Mesendoderm (in vitro differentiated cells): ENCODE data around the gene JARID2.

Experiments
- DNase-seq: peaks from one replicate; pipeline ENCODE4 v3.0.0; 2013
- H2AK5ac ChIP-seq: 2 replicates; pipeline ENCODE4 v1.6.1; 2013; ENCODE audit warnings: low read length, inconsistent platforms
- H2BK120ac ChIP-seq: 2 replicates; pipeline ENCODE4 v1.6.1; 2013; ENCODE audit warnings: low read depth, mild to moderate bottlenecking, low read length, moderate library complexity, mixed read lengths
- H2BK15ac ChIP-seq: replicated peaks from 2 replicates; pipeline ENCODE4 v1.6.1; 2013; ENCODE audit warnings: low read depth, mild to moderate bottlenecking, moderate library complexity
- H2BK5ac ChIP-seq: 2 replicates; pipeline ENCODE4 v1.6.1; 2013; ENCODE audit warnings: low read length, inconsistent platforms
- H3K18ac ChIP-seq: 2 replicates; pipeline ENCODE4 v1.6.1; 2013; ENCODE audit warnings: mild to moderate bottlenecking, low read length, mixed read lengths
- H3K23ac ChIP-seq: one replicate; pipeline ENCODE4 v1.6.1; 2013; ENCODE audit warnings: low read length
- H3K27ac ChIP-seq: 2 replicates; pipeline ENCODE4 v1.5.1; 2013; ENCODE audit warnings: low read depth, mild to moderate bottlenecking, inconsistent platforms, low read length, moderate library complexity
- H3K27me3 ChIP-seq: 2 replicates; pipeline ENCODE4 v1.6.1; 2013; ENCODE audit warnings: low read length, control low read depth, mild to moderate bottlenecking, inconsistent platforms; ENCODE audit not compliant: insufficient read depth, poor library complexity
- H3K36me3 ChIP-seq: 2 replicates; pipeline ENCODE4 v1.6.1; 2013; ENCODE audit warnings: low read length, inconsistent platforms; ENCODE audit not compliant: control insufficient read depth, insufficient read depth
- H3K4ac ChIP-seq: one replicate; pipeline ENCODE4 v1.6.1; 2013; ENCODE audit warnings: low read depth, mild to moderate bottlenecking, low read length, moderate library complexity
- H3K4me1 ChIP-seq: 2 replicates; pipeline ENCODE4 v1.6.1; 2013; ENCODE audit warnings: low read depth, low read length, inconsistent platforms; ENCODE audit not compliant: control insufficient read depth
- H3K4me2 ChIP-seq: 2 replicates; pipeline ENCODE4 v1.6.1; 2013; ENCODE audit warnings: low read length
- H3K4me3 ChIP-seq: 2 replicates; pipeline ENCODE4 v1.5.1; 2013; ENCODE audit warnings: mild to moderate bottlenecking, low read length
- H3K56ac ChIP-seq: one replicate; pipeline ENCODE4 v1.6.1; 2013; ENCODE audit warnings: low read length
- H3K79me1 ChIP-seq: 2 replicates; pipeline ENCODE4 v1.6.1; 2013; ENCODE audit warnings: low read length, inconsistent platforms
- H3K79me2 ChIP-seq: 2 replicates; pipeline ENCODE4 v1.6.1; 2013; ENCODE audit warnings: mild to moderate bottlenecking, low read length; ENCODE audit not compliant: control insufficient read depth, insufficient read depth
- H3K9ac ChIP-seq: 2 replicates; pipeline ENCODE4 v1.6.1; 2013; ENCODE audit warnings: low read length, inconsistent platforms
- H4K5ac ChIP-seq: one replicate; pipeline ENCODE4 v1.6.1; 2013; ENCODE audit warnings: low read length
- H4K8ac ChIP-seq: one replicate; pipeline ENCODE4 v1.6.1; 2013; ENCODE audit warnings: low read depth, mild to moderate bottlenecking, control low read depth, low read length, moderate library complexity
- WGBS: extraction: QIAGEN DNeasy Blood & Tissue Kit; methylation state at CpG from one replicate; pipeline ENCODE4 v1.1.7; 2013; ENCODE audit warnings: low lambda C conversion rate, missing lambda C conversion rate; ENCODE audit not compliant: insufficient coverage; ENCODE audit errors: extremely low coverage; 5-methylcytosine and 5-hydroxymethylcytosine counted together

JARID2 gene

GRCh38 chr6:15332446-15332845, 86.6 kb downstream of the JARID2 start:
- Histone ChIP-seq H3K36me3 (no peaks in the 10 kb centered on the region), H3K79me1 (peaks cover 5% of the 10 kb centered on the region), H4K5ac (no peak overlapping the region), H2BK15ac (no peak overlapping the region), H3K9ac (no peak overlapping the region), H3K18ac (no peak overlapping the region), H3K4me3 (no peak overlapping the region), H3K27ac (no peak overlapping the region), H2BK120ac (no peak overlapping the region), H3K56ac (no peak overlapping the region), H4K8ac (no peak overlapping the region), H3K4me1 (peaks cover 6% of the 10 kb centered on the region), H2BK5ac (no peak overlapping the region), H3K23ac (no peak overlapping the region), H3K4me2 (no peak overlapping the region), H3K79me2 (peaks cover 88% of the 10 kb centered on the region), H2AK5ac (no peak overlapping the region), H3K27me3 (no peaks in the 10 kb centered on the region), H3K4ac (no peak overlapping the region)
- no peak for DNase-seq
- no CpG with 5 or more reads among the region's 2 CpGs for WGBS

DNA sequence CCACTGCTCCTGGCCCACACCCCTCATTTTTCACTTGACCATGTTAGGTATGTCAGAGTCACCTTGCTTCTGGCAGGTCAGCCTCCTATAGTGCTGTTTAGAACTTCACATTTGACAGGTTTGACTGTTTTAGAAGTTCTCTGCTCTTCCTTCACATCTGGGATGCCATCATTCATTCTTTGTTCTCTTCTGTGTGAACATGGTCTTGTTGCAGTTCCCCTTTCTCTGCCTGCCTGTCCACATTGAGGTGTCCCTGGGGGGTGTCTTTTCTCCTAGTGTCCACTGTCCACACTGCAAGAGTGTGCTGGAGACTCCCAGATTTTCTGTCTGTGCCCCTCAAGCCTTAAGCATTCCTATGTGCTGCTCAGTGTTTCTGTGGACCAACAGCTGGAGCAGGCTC, 89.5 kb downstream of the JARID2 start:
- H3K18ac ChIP-seq, result no peak overlapping the region
- peaks cover 87% of the 10 kb centered on the region for H3K79me2 ChIP-seq
- no peak overlapping the region for H2AK5ac ChIP-seq
- H4K5ac ChIP-seq, result no peak overlapping the region
- no peaks in the 10 kb centered on the region for H3K36me3 ChIP-seq
- H3K56ac ChIP-seq, result no peak overlapping the region
- no peak overlapping the region for H2BK120ac ChIP-seq
- DNase-seq, result no peak
- H3K23ac ChIP-seq, result no peak overlapping the region
- no peaks in the 10 kb centered on the region for H3K27me3 ChIP-seq
- no peak overlapping the region for H2BK5ac ChIP-seq
- no peak overlapping the region for H3K4ac ChIP-seq
- no peak overlapping the region for H3K9ac ChIP-seq
- no peak overlapping the region for H3K27ac ChIP-seq
- H3K79me1 ChIP-seq, result peaks cover 5% of the 10 kb centered on the region
- no peak overlapping the region for H2BK15ac ChIP-seq
- H3K4me3 ChIP-seq, result no peak overlapping the region
- no peak overlapping the region for H3K4me2 ChIP-seq
- peaks cover 10% of the 10 kb centered on the region for H3K4me1 ChIP-seq
- no peak overlapping the region for H4K8ac ChIP-seq

GRCh38 chr6:15335916-15336315, 90.0 kb downstream of the JARID2 start:
- no peak overlapping the region for H3K56ac ChIP-seq
- peaks cover 87% of the 10 kb centered on the region for H3K79me2 ChIP-seq
- H4K8ac ChIP-seq, result no peak overlapping the region
- no peak overlapping the region for H3K9ac ChIP-seq
- no peak overlapping the region for H3K4me2 ChIP-seq
- H2BK15ac ChIP-seq, result no peak overlapping the region
- no peak overlapping the region for H3K18ac ChIP-seq
- peaks cover 5% of the 10 kb centered on the region for H3K79me1 ChIP-seq
- peaks cover 11% of the 10 kb centered on the region for H3K4me1 ChIP-seq
- H4K5ac ChIP-seq, result no peak overlapping the region
- no peaks in the 10 kb centered on the region for H3K27me3 ChIP-seq
- no peak overlapping the region for H3K27ac ChIP-seq
- no peak overlapping the region for H2BK5ac ChIP-seq
- no peak overlapping the region for H3K23ac ChIP-seq
- no peak for DNase-seq
- no peak overlapping the region for H3K4me3 ChIP-seq
- H2AK5ac ChIP-seq, result no peak overlapping the region
- no peak overlapping the region for H3K4ac ChIP-seq
- no CpG with 5 or more reads among the region's 4 CpGs for whole genome bisulfite sequencing
- H3K36me3 ChIP-seq, result no peaks in the 10 kb centered on the region
- no peak overlapping the region for H2BK120ac ChIP-seq

GRCh38 chr6:15336900-15337560, 91.2 kb downstream of the JARID2 start:
- Histone ChIP-seq H3K4me1 (peaks cover 15% of the 10 kb centered on the region), H3K4ac (no peak overlapping the region), H3K27me3 (no peaks in the 10 kb centered on the region), H3K4me2 (no peak overlapping the region), H3K56ac (no peak overlapping the region), H3K9ac (no peak overlapping the region), H3K79me2 (peaks cover 86% of the 10 kb centered on the region), H3K4me3 (no peak overlapping the region), H2BK15ac (no peak overlapping the region), H3K79me1 (peaks cover 6% of the 10 kb centered on the region), H2AK5ac (no peak overlapping the region), H3K18ac (no peak overlapping the region), H4K5ac (no peak overlapping the region), H2BK120ac (no peak overlapping the region), H2BK5ac (no peak overlapping the region), H3K23ac (no peak overlapping the region), H3K27ac (no peak overlapping the region), H3K36me3 (no peaks in the 10 kb centered on the region), H4K8ac (no peak overlapping the region)
- DNase-seq, result no peak
- WGBS, result no CpG with 5 or more reads among the region's 9 CpGs

DNA sequence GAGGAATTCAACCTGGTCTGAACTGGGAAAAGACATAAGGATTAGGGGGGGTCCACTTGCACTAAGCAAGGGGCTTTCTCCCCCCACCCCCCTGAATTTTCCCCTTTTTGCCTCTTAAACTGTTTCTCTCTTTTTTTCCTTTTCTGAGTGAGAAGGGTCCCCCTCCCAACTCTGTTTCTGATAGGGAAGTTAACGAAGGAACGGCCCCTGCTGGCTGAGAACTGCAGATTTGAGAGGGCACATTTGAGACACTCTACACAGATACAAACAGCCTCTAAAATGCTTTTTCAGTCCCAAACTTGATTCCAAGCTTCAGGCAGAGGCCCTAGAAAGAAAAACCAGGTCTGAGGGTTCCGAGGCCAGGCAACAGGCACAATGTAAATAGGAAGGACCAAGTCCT, 91.7 kb downstream of the JARID2 start:
- H3K4ac ChIP-seq, result no peak overlapping the region
- H2BK15ac ChIP-seq, result no peak overlapping the region
- H2BK120ac ChIP-seq, result no peak overlapping the region
- no peak overlapping the region for H2AK5ac ChIP-seq
- H3K18ac ChIP-seq, result no peak overlapping the region
- H3K9ac ChIP-seq, result no peak overlapping the region
- no peaks in the 10 kb centered on the region for H3K36me3 ChIP-seq
- peaks cover 17% of the 10 kb centered on the region for H3K4me1 ChIP-seq
- no CpG with 5 or more reads among the region's 3 CpGs for WGBS
- no peak overlapping the region for H4K8ac ChIP-seq
- no peak overlapping the region for H3K23ac ChIP-seq
- H4K5ac ChIP-seq, result no peak overlapping the region
- H3K27me3 ChIP-seq, result no peaks in the 10 kb centered on the region
- peaks cover 85% of the 10 kb centered on the region for H3K79me2 ChIP-seq
- no peak overlapping the region for H3K27ac ChIP-seq
- H2BK5ac ChIP-seq, result no peak overlapping the region
- DNase-seq, result no peak
- peak overlapping the region; percentile 29 for H3K56ac ChIP-seq
- no peak overlapping the region for H3K4me3 ChIP-seq
- H3K4me2 ChIP-seq, result no peak overlapping the region
- H3K79me1 ChIP-seq, result peaks cover 8% of the 10 kb centered on the region

GRCh38 chr6:15338476-15338875, 92.6 kb downstream of the JARID2 start:
- no peak overlapping the region for H2AK5ac ChIP-seq
- no peak overlapping the region for H3K9ac ChIP-seq
- H3K4ac ChIP-seq, result no peak overlapping the region
- H3K36me3 ChIP-seq, result no peaks in the 10 kb centered on the region
- no peak overlapping the region for H2BK120ac ChIP-seq
- peaks cover 8% of the 10 kb centered on the region for H3K79me1 ChIP-seq
- WGBS, result no CpG with 5 or more reads among the region's 1 CpG
- H3K56ac ChIP-seq, result no peak overlapping the region
- H3K4me2 ChIP-seq, result no peak overlapping the region
- no peaks in the 10 kb centered on the region for H3K27me3 ChIP-seq
- H3K4me1 ChIP-seq, result peaks cover 17% of the 10 kb centered on the region
- no peak overlapping the region for H3K4me3 ChIP-seq
- H2BK15ac ChIP-seq, result no peak overlapping the region
- H3K18ac ChIP-seq, result no peak overlapping the region
- H4K8ac ChIP-seq, result no peak overlapping the region
- no peak overlapping the region for H3K27ac ChIP-seq
- no peak for DNase-seq
- no peak overlapping the region for H3K23ac ChIP-seq
- peaks cover 89% of the 10 kb centered on the region for H3K79me2 ChIP-seq
- no peak overlapping the region for H4K5ac ChIP-seq
- no peak overlapping the region for H2BK5ac ChIP-seq
